Calu3 (cell line): ENCODE measurements around the gene UQCRC1. TPM values are rescaled to one million over a fixed set of nuclear protein-coding genes. Genes with fewer than 3 reads are reported as not detected.
A peak's percentile ranks its signal among the peaks of the same experiment; 100 is the strongest.

ENCODE experiments used
- BruUV-seq: library from RNA; stranded (reverse); fragments of 400-500 nt; replicated peaks from 2 replicates; lab custom pipeline; 2021; lab: Mats Ljungman, UMichigan
- CTCF ChIA-PET: fragments of 300-600 bp; sonication (Branson Sonifier 250); formaldehyde crosslinking; loops from one replicate; lab custom pipeline; 2022; ENCODE audit warnings: antibody characterized with exemption; lab: Charles Lee
- DNase-seq: peaks from one replicate; pipeline ENCODE4 v3.0.0; 2022
- H3K27ac Mint-ChIP-seq: one replicate; pipeline ENCODE4 v1.8.0; 2022; ENCODE audit warnings: mixed read lengths; ENCODE audit not compliant: unreplicated experiment
- H3K27me3 Mint-ChIP-seq: one replicate; pipeline ENCODE4 v1.8.0; 2022; ENCODE audit warnings: mixed read lengths; ENCODE audit not compliant: unreplicated experiment
- H3K36me3 Mint-ChIP-seq: one replicate; pipeline ENCODE4 v1.8.0; 2022; ENCODE audit warnings: mild to moderate bottlenecking, moderate library complexity, mixed read lengths; ENCODE audit not compliant: insufficient read depth, unreplicated experiment
- H3K4me1 Mint-ChIP-seq: one replicate; pipeline ENCODE4 v1.8.0; 2022; ENCODE audit warnings: mild to moderate bottlenecking, low read depth, mixed read lengths; ENCODE audit not compliant: unreplicated experiment
- H3K4me3 Mint-ChIP-seq: one replicate; pipeline ENCODE4 v1.8.0; 2022; ENCODE audit warnings: mild to moderate bottlenecking, low read depth, moderate library complexity, mixed read lengths; ENCODE audit not compliant: unreplicated experiment
- H3K9me3 Mint-ChIP-seq: one replicate; pipeline ENCODE4 v1.8.0; 2022; ENCODE audit warnings: low read depth, mixed read lengths; ENCODE audit not compliant: unreplicated experiment
- intact Hi-C: fragments of 100-400 bp; cut with micrococcal nuclease; formaldehyde crosslinking; loops from one replicate; pipeline ENCODE4 v1.10.0; 2022; ENCODE audit not compliant: unreplicated experiment
- total RNA-seq: library from RNA; stranded (reverse); gene quantifications from 2 replicates; pipeline ENCODE4 v1.2.3, GENCODE V29; 2022
- TF ChIP-seq, protein P1 (sequence below): fragments of 200-600 bp; IDR thresholded peaks from one replicate; pipeline ENCODE4 v1.8.0; 2022; ENCODE audit warnings: antibody characterized with exemption; ENCODE audit not compliant: unreplicated experiment

Gene UQCRC1
- total RNA-seq, 1 experiment from 2014 or later: 207 TPM

GRCh38 chr3:48595075-48595525 is 14.3 kb downstream of the UQCRC1 start, which contains the start of gene COL7A1:
Gene COL7A1, minus strand, starts transcription at chr3:48595329. Its CDS starts 170 bp downstream, at chr3:48595159.
- Mint-ChIP-seq H3K36me3 (peaks cover 33% of the 10 kb centered on the region), H3K27ac (peak within 1 kb of the TSS; percentile 82), H3K9me3 (no peaks in the 10 kb centered on the region), H3K4me3 (peak within 1 kb of the TSS; percentile 67), H3K27me3 (peaks cover 12% of the 10 kb centered on the region), H3K4me1 (peaks cover 13% of the 10 kb centered on the region)
- peak; percentile 29 for DNase-seq
- CTCF ChIA-PET: interaction anchor here (0.5 kb wide), 1 partner anchor 90 kb away, joined by 6 read pairs; no protein-coding TSS in a partner anchor
- no TSS peak for BruUV-seq
- TF ChIP-seq, protein P1, sequence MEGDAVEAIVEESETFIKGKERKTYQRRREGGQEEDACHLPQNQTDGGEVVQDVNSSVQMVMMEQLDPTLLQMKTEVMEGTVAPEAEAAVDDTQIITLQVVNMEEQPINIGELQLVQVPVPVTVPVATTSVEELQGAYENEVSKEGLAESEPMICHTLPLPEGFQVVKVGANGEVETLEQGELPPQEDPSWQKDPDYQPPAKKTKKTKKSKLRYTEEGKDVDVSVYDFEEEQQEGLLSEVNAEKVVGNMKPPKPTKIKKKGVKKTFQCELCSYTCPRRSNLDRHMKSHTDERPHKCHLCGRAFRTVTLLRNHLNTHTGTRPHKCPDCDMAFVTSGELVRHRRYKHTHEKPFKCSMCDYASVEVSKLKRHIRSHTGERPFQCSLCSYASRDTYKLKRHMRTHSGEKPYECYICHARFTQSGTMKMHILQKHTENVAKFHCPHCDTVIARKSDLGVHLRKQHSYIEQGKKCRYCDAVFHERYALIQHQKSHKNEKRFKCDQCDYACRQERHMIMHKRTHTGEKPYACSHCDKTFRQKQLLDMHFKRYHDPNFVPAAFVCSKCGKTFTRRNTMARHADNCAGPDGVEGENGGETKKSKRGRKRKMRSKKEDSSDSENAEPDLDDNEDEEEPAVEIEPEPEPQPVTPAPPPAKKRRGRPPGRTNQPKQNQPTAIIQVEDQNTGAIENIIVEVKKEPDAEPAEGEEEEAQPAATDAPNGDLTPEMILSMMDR: no peak
- intact Hi-C loops: loop anchor here (5.0 kb wide), 1 partner anchor 33 kb away; the partner anchor contains the start of gene UCN2

- no peaks in the 10 kb centered on the region for H3K9me3 Mint-ChIP-seq
- H3K27ac Mint-ChIP-seq: no peak overlapping the region
- peak overlapping the region; percentile 67 for H3K4me3 Mint-ChIP-seq
- CTCF ChIA-PET: interaction anchor here (0.5 kb wide), 1 partner anchor 90 kb away, joined by 6 read pairs; no protein-coding TSS in a partner anchor
- H3K27me3 Mint-ChIP-seq: peaks cover 12% of the 10 kb centered on the region
- DNase-seq: no peak
- peaks cover 33% of the 10 kb centered on the region for H3K36me3 Mint-ChIP-seq
- peaks cover 13% of the 10 kb centered on the region for H3K4me1 Mint-ChIP-seq
- intact Hi-C loops: loop anchor here (5.0 kb wide), 1 partner anchor 32 kb away; the partner anchor contains the start of gene UCN2
- BruUV-seq: TSS peak; percentile 70
- TF ChIP-seq, protein P1: no peak
Observed at GRCh38 chr3:48594417-48595049, 14.9 kb downstream of the UQCRC1 start.

GRCh38 chr3:48593337-48593736 is 16.1 kb downstream of the UQCRC1 start:
- H3K9me3 Mint-ChIP-seq: no peaks in the 10 kb centered on the region
- no TSS peak for BruUV-seq
- H3K27me3 Mint-ChIP-seq: peaks cover 12% of the 10 kb centered on the region
- no peak for DNase-seq
- no peak overlapping the region for H3K4me3 Mint-ChIP-seq
- H3K4me1 Mint-ChIP-seq: peaks cover 13% of the 10 kb centered on the region
- intact Hi-C loops: no loop called here
- CTCF ChIA-PET: no interaction called here
- no peak overlapping the region for H3K27ac Mint-ChIP-seq
- H3K36me3 Mint-ChIP-seq: peaks cover 33% of the 10 kb centered on the region
- TF ChIP-seq, protein P1: no peak

GRCh38 chr3:48592519-48593087 is 16.8 kb downstream of the UQCRC1 start:
- BruUV-seq: no TSS peak
- intact Hi-C loops: no loop called here
- CTCF ChIA-PET: no interaction called here

More at GRCh38 chr3:48592519-48593087, 16.8 kb downstream of the UQCRC1 start:
- DNase-seq: no peak
- peaks cover 12% of the 10 kb centered on the region for H3K27me3 Mint-ChIP-seq
- H3K27ac Mint-ChIP-seq: no peak overlapping the region
- TF ChIP-seq, protein P1: no peak
- no peak overlapping the region for H3K4me3 Mint-ChIP-seq
- no peaks in the 10 kb centered on the region for H3K9me3 Mint-ChIP-seq
- peaks cover 13% of the 10 kb centered on the region for H3K4me1 Mint-ChIP-seq
- peaks cover 31% of the 10 kb centered on the region for H3K36me3 Mint-ChIP-seq
